Prostate gland (tissue), 2 donors: Measurements from ENCODE around the gene CHCHD3. TPM values are rescaled to one million over a fixed set of nuclear protein-coding genes. Genes with fewer than 3 reads are reported as not detected.

Experiments
- DNase-seq: peaks from one replicate; pipeline ENCODE4 v3.0.0-alpha.2; 2019; ENCODE audit warnings: low spot score
- H3K27ac ChIP-seq, 2 donors: fragments of 200-600 bp; sonication (generic); 2 replicates each; pipeline ENCODE4 v1.5.1; 2017 to 2019
- H3K27me3 ChIP-seq: fragments of 200-600 bp; sonication (generic); replicated peaks from 2 replicates; pipeline ENCODE4 v1.5.1; 2019; ENCODE audit not compliant: insufficient read depth
- H3K36me3 ChIP-seq, 2 donors: fragments of 200-600 bp; sonication (generic); 1 replicate in 1 of 2; 2 replicates in 1 of 2; pipeline versions ENCODE4 v1.5.1 to v1.8.1; 2017 to 2019
- H3K4me1 ChIP-seq: fragments of 200-600 bp; sonication (generic); replicated peaks from 2 replicates; pipeline ENCODE4 v1.5.1; 2019
- H3K4me3 ChIP-seq, 2 donors: fragments of 200-600 bp; sonication (generic); 2 replicates each; pipeline ENCODE4 v1.5.1; 2017 to 2019
- H3K9me3 ChIP-seq: fragments of 200-600 bp; sonication (generic); 2 replicates; pipeline ENCODE4 v1.5.1; 2017
- CTCF ChIP-seq, 4 experiments: fragments of 200-600 bp in 2 of 4; fragments of 450-650 bp in 2 of 4; sonication (generic) in 2 of 4; IDR thresholded peaks; 1 replicate in 3 of 4; 2 replicates in 1 of 4; pipeline ENCODE4 v1.5.1; 2016 to 2019; ENCODE audit warnings: antibody characterized with exemption in 4 of 4, mild to moderate bottlenecking in 2 of 4, moderate library complexity in 2 of 4
- POLR2A ChIP-seq: fragments of 450-650 bp; IDR thresholded peaks from one replicate; pipeline ENCODE4 v1.6.1; 2016; ENCODE audit warnings: antibody characterized with exemption, mild to moderate bottlenecking
- POLR2AphosphoS5 ChIP-seq: sonication (generic); formaldehyde crosslinking; IDR thresholded peaks from one replicate; pipeline ENCODE4 v1.6.1; 2017; ENCODE audit warnings: antibody characterized with exemption
- WGBS: methylation state at CpG from one replicate; pipeline ENCODE4 v1.1.5; 2018; 5-methylcytosine and 5-hydroxymethylcytosine counted together
- intact Hi-C: fragments of 100-400 bp; cut with DNase I; formaldehyde crosslinking; loops from one replicate; pipeline ENCODE4 v1.14.2; 2022
- total RNA-seq, 2 donors: library from RNA; depleted of rRNA; stranded (reverse); fragments of >200 nt; gene quantifications; one replicate each; pipeline ENCODE4 v1.1.0, GENCODE V29; 2016

Gene CHCHD3
- total RNA-seq, 2 donors from 2014 or later, result 33.2 to 40.9 TPM

GRCh38 chr7:132856416-132856815, 225.5 kb downstream of the CHCHD3 start:
- H3K4me3 ChIP-seq, result no peak overlapping the region
- no peak for DNase-seq
- intact Hi-C loops, result no loop called here
- no peak overlapping the region for H3K27ac ChIP-seq
- H3K4me1 ChIP-seq, result no peaks in the 10 kb centered on the region
- 94% methylated on average over 5 of the region's 5 CpGs for WGBS
- no peaks in the 10 kb centered on the region for H3K27me3 ChIP-seq
- no peaks in the 10 kb centered on the region for H3K36me3 ChIP-seq
- no peaks in the 10 kb centered on the region for H3K9me3 ChIP-seq
- TF ChIP-seq POLR2A, result no peak
- no peak for TF ChIP-seq CTCF (IDR thresholded peaks at IDR 0.05)
- no peak for TF ChIP-seq POLR2AphosphoS5

DNA sequence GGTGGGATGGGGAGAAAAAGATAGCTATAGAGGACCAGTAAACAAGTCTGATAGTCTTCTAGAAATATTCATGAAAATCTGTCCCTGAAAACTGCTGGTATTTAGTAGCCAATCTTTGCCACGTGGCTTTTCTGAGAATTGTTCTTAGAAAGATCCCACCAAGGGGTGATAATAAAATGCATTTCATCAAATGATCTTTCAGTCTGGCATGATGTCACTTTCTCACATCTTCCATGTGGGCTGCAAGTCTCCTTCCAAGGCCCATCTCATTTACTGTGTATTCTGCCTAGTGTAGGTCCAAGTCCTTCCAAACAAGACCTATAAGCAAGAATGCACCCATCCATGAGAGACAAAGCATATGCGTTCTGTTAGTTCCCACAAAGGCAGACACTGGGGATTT, 226.0 kb downstream of the CHCHD3 start:
- intact Hi-C loops, result no loop called here
- 100% methylated on average over 2 of the region's 2 CpGs for WGBS

GRCh38 chr7:132854238-132854637, 227.7 kb downstream of the CHCHD3 start:
- no peaks in the 10 kb centered on the region for H3K27me3 ChIP-seq
- no peak overlapping the region for H3K4me3 ChIP-seq
- H3K4me1 ChIP-seq, result no peaks in the 10 kb centered on the region
- whole genome bisulfite sequencing, result 89% methylated on average over 1 of the region's 1 CpG
- H3K36me3 ChIP-seq, result no peaks in the 10 kb centered on the region
- intact Hi-C loops, result no loop called here
- DNase-seq, result no peak
- no peaks in the 10 kb centered on the region for H3K9me3 ChIP-seq
- TF ChIP-seq CTCF (IDR thresholded peaks at IDR 0.05) (no peak), POLR2AphosphoS5 (no peak), POLR2A (no peak)
- no peak overlapping the region for H3K27ac ChIP-seq

More for the DNA sequence above, 226.0 kb downstream of the CHCHD3 start:
- Histone ChIP-seq H3K27me3 (no peaks in the 10 kb centered on the region), H3K4me3 (no peak overlapping the region), H3K4me1 (no peaks in the 10 kb centered on the region), H3K27ac (no peak overlapping the region), H3K9me3 (no peaks in the 10 kb centered on the region), H3K36me3 (no peaks in the 10 kb centered on the region)
- no peak for DNase-seq
- TF ChIP-seq POLR2AphosphoS5 (no peak), POLR2A (no peak), CTCF (IDR thresholded peaks at IDR 0.05) (no peak)

DNA sequence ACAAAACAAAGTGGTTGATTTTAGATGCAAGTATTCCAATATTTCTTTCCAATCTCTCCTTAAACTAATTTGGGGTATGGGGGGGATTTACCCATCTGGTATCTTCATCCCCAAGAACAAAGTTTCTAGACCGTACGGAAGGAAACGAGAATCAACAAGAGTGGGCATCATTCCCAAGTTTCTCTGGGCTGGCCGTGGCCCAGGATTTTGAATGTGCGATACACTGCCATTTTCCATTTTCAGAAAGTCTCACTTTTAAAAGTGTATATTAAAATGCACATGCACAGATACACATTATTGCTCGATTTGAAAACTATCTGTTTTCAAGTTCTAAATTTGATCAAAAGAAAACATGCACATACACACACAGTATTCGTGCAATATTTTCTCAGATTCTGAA, 234.5 kb downstream of the CHCHD3 start:
- Histone ChIP-seq H3K27ac (no peak overlapping the region), H3K4me1 (no peaks in the 10 kb centered on the region), H3K9me3 (no peaks in the 10 kb centered on the region), H3K4me3 (no peak overlapping the region), H3K36me3 (no peaks in the 10 kb centered on the region), H3K27me3 (no peaks in the 10 kb centered on the region)
- no peak for DNase-seq
- WGBS, result 90% methylated on average over 7 of the region's 7 CpGs
- intact Hi-C loops, result no loop called here
- TF ChIP-seq POLR2A (no peak), CTCF (IDR thresholded peaks at IDR 0.05) (no peak), POLR2AphosphoS5 (no peak)

- Histone ChIP-seq H3K9me3 (no peaks in the 10 kb centered on the region), H3K27ac (no peak overlapping the region), H3K27me3 (no peaks in the 10 kb centered on the region), H3K36me3 (no peaks in the 10 kb centered on the region), H3K4me1 (no peaks in the 10 kb centered on the region), H3K4me3 (no peak overlapping the region)
- intact Hi-C loops, result no loop called here
- DNase-seq, result no peak
- 94% methylated on average over 3 of the region's 3 CpGs for WGBS
- no peak for TF ChIP-seq POLR2AphosphoS5
Measured at GRCh38 chr7:132846086-132846485, 235.8 kb downstream of the CHCHD3 start.
